Ammon's horn (tissue), 1 donor: ENCODE measurements around the gene ERP29.
"Not testable (repeated sequence)": the region's sequence is repeated elsewhere in the genome, so short reads cannot be mapped to it uniquely, and the experiment has no call there.

Source experiments
- DNase-seq: peaks from one replicate; pipeline ENCODE4 v3.0.0-alpha.2; 2016; ENCODE audit warnings: low spot score

ERP29 gene

GRCh38 chr12:112036614-112037013 is 23.4 kb downstream of the ERP29 start:
- DNase-seq = not testable (repeated sequence)

- DNase-seq = no peak
These were observed 32.8 kb downstream of the ERP29 start for GRCh38 chr12:112046003-112046402.

DNA sequence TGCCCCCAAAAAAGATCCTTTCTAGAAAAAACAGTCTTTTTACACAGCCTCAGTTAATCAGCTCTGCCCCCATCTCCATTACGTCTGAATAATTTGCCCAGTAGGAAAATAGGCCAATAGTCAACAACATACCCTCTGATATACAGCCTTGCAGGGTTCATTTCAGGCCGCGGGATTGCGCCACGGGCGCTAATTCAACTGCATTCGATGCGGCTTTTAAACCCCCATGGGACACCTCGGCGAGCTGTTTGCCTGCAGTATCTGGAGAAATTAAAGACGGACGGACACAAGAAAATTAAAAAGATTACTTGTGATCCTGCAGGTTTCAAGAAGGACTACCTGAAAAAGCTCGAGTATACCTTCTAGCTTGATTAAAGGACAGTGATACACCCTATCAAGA is 36.1 kb downstream of the ERP29 start:
- DNase-seq = no peak

DNA sequence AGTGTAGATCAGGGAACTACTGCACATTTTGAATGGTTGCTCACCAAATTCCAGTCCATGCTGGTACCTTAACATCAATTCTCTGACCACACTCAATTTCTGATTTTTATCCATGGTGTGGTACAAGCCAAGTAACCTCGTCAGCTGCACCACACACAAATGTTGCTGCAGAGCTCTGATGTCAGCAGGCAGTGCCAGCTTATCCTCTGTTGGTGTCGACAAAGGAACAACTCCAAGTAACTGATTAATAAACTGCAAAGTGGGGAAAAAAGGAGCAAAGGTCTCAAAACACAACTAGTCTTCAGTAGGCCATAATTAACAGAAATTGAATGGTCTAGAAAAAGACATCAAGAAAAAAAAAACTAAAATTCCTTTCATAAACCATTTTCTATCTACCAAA is 47.9 kb downstream of the ERP29 start:
- DNase-seq = no peak

DNA sequence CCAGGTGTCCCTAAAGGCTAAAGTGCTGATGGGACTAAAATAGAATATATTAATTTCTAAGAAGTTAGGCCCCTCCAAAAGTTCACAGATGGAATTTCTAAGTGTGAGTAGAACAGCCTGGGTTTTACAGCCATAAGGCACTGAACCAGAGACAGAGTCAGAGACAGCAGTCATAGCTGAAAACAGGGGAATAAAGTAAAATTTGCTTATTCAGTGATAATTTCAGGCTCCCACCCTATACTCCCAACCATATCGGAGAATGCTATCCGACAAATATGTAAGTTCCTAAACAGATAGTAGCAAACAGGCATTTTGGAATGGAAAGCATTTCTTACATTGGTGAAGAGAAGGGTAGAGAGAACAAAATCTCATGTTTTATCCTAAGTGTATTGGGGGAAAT is 50.0 kb downstream of the ERP29 start:
- DNase-seq = no peak

- DNase-seq = no peak
These were observed 53.3 kb downstream of the ERP29 start for GRCh38 chr12:112066566-112066965.
